Measurements from ENCODE around the gene RNU6-1.

The RNU6-1 gene

DNA sequence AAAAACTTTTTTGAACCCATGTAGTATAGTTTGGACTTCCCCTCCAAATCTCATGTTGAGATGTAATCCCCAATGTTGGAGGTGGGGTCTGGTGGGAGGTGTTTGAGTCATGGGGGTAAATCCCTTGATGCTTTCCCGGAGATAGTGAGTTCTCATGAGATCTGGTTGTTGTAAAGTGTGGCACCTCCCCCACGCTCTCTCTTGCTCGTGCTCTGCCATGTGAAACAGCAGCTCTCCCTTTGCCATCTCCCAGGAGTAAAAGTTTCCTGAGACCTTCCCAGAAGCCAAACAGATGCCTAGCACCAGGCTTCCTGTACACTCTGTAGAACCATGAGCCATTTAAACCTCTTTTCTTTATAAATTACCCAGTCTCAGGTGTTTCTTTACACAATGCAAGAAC, 16.0 kb upstream of the RNU6-1 start:
- DNase-seq = no peak

DNA sequence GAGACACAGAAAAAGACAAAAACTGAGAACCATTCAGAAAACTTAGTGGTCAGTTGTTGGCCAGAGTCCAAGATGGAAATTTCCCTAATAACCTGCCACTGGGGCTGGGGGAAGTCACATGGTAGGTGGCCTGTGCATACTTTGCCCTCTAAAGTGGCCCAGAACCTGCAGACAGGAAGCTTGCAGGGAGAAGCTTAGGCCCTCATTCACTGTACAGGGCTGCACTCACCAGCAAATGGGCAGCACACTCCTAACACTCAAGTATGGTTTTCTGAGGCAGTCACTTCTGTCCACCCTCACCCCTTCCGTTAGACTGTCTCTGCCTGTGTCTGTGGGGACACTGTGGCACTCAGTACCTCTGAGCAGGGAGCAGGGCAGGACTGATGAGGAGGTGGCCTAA, 14.5 kb upstream of the RNU6-1 start:
- no peak for DNase-seq

DNA sequence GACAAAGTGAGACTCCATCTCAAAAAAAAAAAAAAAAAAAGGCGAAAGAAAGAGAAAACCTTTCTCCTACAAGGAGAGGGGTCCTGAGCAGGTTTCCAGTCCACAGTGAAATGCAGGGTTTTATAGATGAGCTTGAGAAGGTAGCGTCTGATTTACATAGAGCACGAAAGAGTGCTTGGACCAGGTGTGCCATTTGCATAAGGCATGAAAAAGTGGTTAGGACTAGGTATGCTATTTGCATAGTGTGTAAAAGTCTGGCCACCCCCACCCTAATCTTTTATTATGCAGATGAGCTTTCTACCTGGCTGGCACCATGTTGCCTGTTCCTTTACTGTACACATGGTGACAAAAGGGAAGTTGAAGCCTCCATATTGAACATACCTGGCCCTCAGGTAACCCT, 13.6 kb upstream of the RNU6-1 start:
- no peak for DNase-seq

DNA sequence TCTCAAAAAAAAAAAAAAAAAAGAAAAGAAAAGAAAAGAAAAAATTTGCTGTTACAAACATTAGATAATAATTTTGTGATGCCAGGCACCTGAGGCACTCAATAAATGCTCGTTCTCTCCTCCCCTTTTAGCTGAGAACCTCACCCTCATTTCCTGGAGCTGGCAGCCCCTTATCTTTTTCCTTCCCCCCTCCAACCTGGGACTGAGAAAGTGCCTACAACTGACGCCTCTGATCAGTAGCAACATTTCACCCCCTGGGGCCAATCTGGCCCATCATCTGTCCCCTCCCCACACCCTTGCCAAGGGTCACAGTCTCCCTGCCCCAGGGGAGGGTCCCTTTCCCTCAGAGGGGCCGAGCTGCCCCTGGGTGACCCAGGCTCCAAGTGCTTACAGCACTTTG, 12.6 kb upstream of the RNU6-1 start:
- DNase-seq = no peak

DNA sequence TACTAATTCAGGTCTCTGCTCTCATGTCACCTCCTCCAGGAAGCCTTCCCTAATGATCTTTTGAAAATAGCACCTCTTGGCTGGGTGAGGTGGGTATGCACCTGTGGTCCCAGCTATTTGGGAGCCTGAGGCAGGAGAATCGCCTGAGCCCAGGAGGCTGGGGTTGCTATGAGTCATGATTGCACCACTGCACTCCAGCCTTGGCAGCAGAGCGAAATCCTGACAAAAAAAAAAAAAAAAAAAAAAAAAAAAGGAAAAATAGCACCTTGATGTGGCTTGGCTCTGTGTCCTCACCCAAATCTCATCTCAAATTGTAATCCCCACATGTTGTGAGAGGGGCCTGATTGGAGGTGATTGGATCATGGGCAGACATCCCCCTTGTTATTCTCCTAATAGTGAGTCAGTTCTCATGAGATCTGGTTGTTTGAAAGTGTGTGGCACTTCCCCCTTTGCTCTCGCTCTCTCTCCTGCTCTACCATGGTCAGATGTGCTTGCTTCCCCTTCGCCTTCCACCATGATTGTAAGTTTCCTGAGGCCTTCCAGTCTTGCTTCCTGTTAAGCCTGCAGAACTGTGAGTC, 11.2 kb upstream of the RNU6-1 start:
- DNase-seq = no peak

DNA sequence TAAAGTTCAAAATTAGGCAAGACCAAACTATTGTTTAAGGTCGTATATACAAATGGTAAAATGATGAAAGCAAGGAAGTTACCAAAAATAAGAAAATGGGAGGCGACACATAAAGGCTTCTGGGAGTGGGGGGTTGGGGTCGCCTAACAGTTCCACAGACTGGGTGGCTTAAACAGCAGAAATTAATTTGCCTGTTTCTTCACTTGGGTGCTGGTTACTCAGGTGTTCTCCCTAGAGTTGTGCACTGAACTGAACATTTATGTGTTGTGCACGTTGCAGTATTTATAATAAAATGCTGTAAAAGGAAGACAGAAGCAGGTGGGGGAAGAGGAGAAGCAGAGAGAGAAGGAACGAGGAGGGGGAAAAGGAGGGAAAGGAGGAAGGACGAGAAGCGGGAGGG, 10.5 kb upstream of the RNU6-1 start:
- DNase-seq = no peak

DNA sequence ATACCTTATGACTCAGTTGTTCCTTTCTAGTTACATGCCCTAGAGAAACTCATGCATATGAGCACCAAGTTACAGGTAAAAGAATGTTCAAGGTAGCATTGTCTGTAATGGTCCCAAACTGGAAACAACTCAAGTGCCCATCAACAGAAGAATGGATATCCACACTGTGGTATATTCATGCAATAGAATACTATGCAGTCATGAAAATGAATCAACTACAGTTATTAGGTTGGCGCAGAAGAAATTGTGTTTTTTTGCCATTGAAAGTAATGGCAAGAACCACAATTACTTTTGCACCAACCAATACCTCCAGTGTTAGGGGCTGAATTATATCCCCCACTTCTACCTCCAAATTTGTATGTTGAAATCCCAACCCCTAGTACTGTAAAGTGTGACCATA, 9.7 kb upstream of the RNU6-1 start:
- no peak for DNase-seq

DNA sequence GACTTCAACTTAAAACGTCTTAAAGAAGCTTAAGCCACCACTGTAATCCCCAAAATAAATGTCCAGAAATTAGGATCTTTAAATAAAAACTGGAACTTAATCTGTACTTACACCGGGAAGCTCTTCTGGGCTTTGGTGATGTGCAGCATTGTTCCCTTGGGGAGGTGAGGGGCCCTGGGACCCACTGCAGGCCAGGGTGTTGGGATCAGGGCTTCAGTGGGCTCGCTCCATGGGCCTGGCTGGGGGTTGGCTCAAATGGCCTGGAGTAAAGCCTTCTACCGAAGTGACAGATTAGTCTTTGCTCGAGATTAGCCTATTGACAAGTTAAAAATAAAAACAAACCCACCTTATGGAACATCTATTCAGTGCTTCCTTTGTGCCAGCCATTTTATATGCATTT, 6.1 kb upstream of the RNU6-1 start:
- no peak for DNase-seq

DNA sequence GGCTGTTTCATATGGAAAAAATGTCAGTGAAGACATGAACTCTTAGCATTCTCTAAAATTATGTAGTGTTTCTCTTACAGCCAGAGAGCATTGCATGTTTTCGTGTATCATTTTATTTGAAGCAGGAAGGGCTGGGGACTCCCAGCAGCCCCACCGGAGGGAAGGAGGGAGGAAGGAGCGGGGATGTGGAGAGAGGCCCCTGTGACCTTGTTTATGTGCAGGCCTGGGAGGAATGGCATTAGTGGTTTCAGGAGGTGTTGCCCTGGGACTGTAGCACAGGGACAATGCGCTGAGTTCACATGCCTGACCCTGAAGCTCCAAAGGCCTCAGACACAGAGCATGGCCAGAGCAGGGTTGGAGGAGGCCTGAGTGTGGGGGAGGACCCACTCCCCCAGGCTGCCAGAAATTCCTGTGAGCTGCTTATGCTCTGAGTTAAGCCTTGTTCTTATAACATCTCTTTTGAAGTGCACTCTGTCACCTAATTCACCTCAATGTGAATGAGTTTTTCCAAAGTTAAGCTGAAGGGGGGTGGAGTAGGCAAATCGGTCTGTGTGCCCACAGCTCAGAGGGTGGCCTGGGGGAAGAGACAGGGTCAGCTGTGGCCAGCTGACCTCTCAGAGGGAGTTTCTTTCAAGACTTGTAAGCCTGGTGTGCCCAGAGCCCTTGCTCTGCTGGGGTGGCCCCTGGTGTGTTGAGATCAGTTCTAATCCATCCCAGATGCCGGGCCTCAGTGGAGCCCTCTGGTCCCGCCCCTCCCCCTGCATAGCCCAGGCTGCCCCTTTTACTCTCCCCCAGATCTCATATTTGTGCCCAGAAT, 3.9 kb upstream of the RNU6-1 start:
- DNase-seq = no peak

DNA sequence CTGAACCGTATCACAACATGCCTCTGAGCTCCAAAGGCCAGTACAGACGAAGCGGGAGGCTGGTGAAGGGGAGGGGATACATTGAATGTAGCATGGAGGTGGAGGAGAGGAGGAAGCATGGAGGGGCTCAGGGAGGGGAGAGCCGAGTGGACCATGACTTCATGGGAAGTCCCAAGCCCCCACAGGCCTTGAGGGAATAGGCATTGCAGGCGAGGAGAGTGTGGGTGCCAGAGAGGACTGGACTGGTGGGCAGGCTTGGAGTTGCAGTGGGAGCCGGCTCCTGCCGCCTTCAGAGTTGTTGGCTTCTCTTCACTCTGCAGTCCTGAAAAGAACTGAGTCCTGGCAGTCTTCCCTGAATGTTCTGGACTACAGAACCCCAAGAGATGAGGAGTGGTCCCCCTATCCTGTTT, 3.3 kb upstream of the RNU6-1 start:
- no peak for DNase-seq

DNA sequence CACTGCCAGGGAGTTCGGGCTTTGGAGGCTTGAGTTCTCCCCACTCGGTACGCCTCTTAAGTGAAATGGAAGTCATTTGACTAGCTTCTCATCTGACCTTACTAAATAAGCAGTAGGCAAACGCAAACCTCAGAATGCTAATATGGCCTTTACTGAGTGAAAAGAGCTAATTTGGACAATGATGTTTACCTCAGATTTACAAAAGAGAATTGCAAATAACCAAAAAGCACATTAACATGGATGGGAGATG, 1.6 kb upstream of the RNU6-1 start:
- DNase-seq = no peak

DNA sequence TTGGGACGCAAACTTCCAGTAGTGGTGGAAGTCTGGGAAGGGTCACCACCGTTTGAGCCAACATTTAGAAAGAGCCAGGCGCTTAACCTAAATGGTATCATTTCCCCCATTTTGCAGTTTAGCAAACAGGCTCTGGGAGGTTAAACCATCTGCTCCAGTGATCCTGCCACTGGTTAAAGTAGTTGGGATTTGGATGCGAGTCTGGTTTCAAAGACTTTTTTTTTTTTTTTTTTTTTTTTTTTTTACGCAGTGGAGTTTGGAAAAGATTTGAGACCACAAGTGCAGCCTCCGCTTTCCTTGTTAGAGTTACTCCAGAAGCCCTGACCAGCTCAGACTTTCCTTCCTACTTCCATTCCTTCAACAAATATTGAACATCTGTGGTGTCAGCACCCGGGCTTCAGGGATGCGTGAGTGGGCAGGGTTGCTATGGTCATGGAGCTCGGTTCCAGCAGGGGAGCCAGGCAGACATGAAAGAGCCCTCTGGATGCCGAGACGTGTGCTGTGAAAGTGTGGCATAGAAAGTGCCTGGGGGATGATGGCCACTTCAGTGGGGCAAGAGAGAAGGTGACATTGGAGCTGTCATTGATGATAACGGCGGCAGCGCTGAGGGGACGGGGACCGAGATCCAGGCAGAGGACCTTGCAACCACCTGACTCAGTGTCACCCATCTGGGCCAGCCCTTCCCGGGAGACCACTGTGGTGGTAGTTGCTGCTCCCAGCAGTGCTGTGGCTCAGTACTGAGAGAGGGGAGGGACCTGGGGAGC, 1.1 kb upstream of the RNU6-1 start:
- no peak for DNase-seq

DNA sequence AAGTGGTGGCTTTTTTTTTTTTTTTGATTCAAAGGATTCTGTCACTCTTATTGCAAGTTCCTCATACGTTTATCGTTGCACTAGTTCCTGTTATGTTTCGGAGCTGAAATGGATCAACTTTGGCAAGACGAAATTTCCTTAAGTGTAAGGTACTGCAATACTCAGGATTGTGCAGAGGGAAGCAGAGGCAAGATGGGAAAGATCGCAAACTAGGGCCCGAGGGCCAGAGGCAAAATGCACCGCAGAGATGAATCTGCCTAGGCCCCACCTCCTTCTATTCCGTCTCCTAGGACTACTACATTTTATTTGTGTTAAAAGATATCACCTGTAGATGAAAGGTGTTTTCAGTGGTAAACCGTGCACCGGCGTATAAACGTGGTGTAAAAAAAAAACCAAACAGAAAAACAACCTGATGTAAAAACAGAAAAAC, 331 bp downstream of the RNU6-1 start:
- DNase-seq = no peak

DNA sequence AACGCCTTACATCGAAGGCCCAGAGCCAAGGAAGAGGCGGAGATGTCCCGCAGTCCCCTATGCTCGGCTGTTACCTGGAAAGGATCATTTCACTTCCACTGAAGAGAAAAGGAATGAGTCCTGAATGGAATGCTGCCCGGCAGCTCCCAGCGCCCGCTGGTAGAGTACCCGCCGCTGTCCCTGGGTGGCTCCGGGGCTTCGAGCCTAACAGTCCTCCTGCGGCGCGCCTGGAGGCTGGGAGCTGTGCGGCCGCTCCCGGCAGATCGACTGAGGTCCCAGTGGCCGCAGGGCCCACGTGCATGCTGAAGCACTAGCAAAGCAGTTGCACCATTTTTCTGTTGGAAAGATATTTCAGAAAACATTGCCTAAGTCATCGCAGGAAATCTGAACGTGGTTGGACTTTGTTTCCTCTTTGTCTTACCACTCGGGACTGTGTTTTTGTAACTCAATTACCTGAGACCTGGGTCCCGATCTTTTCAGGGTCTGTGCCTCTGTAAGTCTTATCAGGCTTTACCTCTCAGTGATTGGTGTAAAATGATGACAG, 984 bp downstream of the RNU6-1 start:
- no peak for DNase-seq

DNA sequence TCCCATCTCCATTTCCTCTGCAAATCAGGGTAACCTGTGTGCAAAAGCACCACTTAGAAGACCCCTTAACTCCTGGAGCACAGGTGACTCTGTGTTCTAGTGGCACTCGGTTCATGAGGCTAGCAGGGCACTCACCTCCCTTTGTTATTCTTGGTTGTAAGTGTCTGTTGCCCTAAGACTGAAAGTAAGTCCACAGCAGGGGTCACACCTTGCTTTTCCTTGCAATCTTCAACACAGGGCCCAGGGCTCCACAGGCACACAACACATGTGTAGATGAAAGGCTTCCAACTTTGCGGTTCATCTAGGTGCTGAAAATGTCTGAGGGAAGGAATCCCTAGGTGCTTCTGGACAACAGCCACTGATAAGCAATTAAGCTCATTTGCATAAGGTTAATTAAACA, 2.9 kb downstream of the RNU6-1 start:
- DNase-seq = no peak

DNA sequence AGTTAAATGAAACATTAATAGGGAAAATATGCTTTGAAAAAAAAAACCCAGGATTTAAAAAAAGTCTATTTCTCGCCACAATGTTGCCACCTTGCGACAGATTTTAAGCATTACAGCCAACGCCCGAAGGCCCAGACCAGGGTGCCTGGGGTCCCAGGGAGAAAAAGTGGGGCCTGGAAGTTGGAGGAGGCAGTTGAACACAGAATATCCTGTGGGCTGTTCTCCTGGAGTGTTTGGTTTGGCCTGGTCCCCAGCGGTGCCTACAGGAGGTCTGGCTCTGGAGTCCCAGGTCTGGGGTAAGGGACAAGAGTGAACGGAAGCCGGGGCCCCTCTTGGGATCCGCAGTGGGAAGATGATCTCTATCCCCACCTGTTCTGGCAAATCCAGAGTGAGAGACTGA, 3.4 kb downstream of the RNU6-1 start:
- no peak for DNase-seq

DNA sequence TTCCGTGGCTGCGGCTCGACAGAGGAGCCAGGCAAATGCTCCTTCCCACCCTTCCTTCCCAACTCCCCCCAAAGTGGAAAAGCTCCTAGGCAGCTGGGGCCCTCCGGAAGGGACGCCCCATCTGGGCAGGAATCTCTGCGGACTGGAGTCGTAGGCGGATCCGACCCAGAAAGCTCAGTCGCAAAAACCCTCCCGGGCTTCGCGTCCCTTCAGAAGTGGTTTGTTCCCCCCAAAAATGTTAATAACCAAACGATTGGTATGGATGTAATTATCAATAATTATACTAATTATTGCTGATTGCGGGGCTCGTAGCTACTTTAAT, 3.8 kb downstream of the RNU6-1 start:
- DNase-seq = no peak

DNA sequence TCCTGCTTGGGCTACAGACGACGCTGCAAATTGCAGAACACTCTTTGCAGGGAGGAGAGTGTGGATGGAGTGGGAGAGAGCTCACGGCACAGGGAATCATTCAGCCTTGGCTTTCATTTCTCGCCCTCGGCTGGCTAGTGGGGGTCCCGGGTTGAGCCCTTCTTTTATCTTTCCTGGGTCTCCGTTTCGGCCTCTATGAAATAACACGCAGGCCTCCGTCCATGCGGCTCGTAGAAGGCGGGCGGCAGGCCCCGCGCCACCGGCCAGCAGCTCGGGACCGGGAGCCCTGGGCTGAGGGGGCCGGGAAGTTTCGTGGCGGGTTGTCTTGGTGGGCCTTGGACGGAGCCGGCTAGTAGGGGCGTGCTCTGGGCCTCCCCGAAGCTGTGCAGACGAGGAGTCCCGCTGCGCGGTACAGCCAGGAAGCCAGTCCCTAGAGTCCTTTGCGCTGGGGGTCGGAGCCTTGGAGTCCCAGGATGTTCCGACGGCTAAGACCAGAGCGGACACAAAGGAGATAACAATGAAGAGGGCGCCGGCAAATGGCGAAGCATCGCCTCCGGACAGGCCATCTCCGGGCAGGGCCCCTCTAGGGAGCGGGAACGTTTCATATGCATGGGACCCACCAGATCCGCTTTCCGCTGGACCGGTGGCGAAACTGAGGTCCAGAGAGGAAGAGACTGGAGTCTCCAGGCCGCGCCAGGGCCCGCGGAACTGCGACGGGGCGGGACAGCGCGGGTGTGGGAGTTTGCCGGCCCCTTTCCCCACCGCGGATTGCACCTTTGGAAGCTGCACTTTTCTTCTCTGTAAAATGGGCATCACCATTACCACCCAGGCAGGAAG, 4.3 kb downstream of the RNU6-1 start:
- no peak for DNase-seq

DNA sequence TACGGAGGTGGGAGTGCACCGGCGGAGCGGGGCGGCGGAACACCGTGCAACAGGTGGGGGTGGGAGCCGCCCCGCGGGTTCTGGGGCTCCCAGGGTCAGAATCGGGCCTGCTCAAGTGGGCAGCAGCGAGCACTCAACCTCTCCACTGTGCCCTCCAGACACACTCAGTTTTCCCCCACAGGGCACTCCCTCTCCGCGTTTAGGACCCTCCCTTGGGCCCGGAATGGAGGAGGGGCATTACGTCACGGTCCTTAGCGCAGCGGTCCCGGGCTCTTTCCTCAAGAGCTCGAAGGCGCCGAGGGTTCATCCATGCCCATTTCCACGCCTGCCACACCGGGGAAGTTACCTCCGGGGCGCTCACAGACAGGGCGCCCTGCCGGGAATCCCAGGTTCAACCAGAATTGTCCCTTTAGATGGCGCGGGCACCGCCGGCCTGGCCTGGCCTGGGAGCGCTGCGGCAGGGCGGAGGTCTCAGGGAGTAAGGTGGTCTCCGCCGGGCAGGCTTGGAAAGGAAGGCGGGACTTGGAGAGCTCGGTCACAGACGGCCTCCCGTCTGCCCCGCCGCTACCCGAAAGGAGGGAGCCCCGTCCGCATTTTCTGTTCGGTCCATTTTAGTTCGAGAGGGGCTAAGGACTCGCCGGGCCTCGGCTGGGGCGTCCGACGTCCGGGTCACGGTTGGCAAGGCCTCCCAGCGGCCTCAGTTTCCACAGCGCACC, 5.1 kb downstream of the RNU6-1 start:
- no peak for DNase-seq

DNA sequence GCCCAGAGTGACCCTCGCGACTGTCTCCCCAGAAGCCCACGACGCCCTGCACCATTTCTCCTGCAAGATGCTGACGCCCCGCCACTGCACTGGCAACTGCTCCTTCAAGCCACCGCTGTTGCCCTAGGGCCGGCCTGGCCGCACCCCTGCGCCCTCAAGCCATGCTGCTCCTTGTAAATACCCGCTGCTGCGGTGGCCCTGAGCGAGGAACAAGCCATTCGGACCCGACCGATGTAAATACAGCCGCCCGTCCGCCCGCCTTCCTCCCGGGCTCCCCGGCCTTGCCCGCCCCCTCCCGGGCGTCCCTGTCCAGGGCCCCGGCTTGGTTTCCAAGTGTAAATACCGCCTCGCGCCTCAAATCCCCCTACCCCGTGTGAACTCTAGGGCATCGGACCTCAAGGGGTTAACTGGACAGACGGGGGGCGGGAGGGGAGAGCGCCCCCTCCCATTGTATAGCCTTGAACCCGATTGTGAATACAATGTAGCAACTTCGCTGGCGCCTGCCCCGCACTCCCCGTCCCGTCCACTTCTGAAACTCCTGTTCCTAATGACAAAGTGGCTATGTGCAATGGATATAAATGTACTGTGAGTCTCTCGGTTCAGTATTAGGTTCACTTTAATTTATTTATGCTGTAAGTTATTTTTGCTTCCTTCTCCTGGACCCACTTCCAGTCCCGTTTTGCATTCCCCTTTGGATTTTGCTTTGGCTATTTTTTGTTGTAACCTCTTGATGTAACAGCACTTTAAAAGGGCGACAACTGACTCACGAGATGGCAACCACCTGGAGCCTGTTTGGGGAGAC, 5.9 kb downstream of the RNU6-1 start:
- DNase-seq = no peak

DNA sequence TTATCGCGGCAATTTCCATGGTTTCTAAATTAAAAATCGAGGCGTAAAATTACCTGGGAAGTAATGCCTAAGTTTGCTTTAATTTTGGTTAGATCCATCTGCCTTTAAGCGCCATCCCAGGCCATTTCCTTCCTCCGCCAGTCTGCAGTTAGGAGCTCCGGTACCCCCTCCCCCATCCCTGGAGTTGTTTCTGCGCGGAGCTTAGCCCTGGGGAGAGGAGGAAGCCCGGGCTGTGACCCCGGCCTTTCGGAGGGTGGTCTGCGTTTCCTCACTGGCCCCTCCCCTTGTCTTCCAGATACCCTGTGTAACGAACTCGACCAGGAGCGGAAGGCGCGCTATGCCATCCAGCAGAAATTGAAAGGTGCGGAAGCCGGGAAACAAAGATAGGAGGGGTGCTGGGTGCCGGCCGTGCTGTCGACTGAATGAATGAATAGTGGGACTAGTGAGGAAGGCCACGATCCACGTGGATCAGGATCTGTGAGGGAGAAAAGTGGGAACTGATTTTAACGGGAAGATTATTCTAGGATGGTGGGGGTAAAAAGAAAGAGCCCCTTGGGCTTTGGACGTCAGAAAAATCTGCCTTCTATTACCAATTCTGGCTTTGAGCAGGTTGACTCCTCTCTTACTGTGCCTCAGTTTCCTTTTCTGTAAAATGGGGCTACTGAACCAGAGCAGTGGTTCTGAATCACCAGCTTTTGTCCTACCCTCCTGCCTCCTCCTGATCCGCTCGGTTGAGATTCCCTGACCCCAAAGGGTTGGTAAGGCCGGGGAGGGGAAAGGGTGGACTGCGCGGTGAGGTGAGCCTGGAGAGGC, 6.7 kb downstream of the RNU6-1 start:
- DNase-seq = no peak

Data from NCI-H1436 treated with DMSO at 0.1 percent for 48 hours (cell line).